Fibroblast of upper back skin (primary cell): ENCODE measurements around the gene NOL9.
"Not testable (repeated sequence)": the region's sequence is repeated elsewhere in the genome, so short reads cannot be mapped to it uniquely, and the experiment has no call there.

Experiments used
- DNase-seq: peaks from one replicate; pipeline ENCODE4 v3.0.0-alpha.2; 2013

NOL9 gene

DNA sequence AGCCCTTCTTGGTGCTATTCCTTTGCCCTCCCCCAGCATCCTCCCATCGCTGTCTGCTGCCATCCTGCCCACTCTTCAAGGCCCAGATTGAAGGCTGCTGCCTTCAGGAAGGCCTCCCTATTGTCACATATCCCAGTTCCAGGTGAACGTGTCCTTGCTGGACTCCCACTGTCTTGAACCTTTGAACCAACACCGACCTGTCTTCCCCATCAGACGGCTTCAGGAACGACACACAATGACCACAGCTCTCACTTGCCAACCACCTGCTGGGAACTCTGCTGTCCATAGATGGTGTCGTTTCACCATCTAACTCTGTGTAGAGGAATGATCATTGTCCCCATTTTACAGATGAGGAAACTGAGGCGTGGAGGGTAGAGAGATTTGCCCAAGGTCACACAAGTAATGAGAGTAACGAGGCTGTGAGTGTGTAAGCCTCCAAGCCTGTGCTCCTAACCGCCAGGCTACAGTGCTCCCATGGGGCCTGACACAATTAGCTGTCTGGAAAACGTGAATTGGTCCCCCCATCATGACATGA, 53.0 kb downstream of the NOL9 start:
- DNase-seq, result no peak

DNA sequence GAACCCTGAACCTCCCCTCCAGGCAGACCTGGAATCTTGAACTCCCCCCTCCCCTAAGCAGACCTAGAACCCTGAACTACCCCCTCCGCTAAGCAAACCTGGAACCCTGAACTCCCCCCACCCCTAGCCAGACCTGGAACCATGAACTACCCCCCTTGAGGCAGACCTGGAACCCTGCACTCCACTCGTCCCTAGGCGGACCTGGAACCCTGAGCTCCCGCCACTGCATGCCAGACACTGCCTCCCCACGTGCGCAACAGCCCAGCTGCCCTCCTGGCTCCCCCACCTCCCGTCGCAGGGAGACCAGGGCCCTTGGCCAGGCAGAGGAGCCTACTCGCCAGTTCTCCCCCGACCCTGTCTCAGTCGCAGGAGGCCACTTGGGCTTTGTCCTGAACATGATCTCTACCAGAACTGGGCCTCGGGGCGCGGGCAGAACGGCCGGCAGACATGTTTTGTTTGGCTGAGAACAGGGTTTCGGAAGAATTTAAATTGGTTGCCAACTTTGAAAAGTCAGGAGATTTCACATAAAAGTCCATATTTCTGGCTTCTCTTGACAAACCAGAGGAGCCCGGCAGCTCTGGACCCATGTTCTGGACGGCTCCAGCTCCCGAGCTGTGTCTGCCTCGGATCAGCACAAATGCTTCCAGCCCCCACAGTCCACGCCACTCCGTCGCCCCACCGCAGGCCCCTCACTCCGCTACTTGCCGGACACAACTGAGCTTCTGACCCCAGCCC, 53.6 kb downstream of the NOL9 start:
- DNase-seq, result no peak

DNA sequence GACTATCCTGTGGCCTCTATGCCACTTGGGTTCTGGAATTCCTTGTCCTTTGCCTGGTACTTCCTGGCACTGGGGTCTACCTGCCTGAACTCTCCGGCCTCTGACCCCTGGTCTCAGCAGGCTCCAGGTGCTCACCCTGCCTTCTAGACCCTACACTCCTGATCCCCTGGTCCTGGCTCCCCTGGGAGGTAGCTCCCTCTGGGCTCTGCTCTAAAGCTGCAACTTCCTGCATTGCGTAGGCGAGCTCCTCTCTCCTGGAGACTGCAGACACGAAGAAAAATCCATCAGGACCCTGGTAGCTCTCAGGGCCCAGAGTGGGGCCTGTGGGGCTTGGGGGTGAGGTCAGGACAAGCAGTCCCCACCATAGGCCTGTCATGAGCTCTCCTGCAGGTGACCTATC, 55.0 kb downstream of the NOL9 start:
- DNase-seq, result no peak

DNA sequence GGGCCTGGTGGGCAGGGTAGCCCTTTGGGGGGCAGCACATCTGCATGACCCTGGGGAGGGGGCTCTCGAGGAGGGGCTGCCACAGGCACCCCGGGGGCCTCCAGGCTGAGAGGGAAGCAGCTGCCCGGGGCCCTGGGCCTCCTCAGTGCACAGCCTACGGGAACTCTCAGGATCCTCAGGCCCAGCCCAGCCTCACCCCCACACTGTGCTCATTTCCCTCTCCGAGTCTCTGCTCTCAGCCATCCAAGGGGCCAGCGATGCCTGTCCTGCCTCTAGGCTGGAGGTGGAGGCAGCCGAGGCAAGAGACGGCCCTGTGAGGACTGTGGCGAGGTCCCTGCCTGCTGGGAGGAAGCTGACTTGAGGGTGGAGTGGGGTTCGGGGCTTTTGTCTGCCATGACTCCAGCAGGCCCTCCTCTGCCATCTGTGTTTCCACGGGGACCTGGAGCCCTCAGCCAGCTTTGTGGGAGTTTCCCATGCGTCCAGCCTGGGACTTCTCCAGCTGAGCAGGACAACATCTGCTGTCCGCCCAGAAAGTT, 55.7 kb downstream of the NOL9 start:
- DNase-seq, result no peak

DNA sequence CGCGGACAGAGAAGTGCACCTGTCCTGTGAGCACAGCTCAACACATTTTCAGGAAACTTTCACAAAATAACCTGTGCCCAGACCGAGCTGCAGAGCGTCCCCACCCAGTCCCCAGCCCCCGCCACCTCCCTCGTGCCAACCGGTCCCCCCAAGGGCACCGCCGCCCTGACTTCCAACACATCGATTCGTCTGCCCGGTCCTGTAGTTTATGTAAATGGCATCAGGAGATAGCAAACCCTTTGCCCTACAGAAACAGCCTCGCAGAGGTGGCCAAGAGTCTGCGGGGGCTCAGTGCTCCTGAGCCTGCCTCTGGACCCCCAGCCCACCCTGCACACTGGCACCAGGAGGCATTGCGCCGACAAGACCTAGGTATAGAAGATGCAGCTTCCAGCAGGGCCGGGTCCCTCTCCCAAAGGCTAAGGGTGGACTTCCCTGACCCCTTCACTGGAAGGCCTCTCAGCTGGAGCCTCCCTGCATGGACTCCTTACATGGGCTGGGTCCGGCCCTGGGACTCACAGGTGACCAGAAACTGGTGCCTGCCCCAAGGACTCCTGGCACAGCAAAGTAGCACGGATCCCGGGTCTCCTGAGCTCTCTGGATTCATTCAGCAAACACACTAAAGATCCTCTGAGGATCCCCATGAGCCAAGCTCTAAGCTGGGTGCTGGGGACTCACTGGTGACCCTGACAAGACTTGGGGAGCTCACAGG, 56.3 kb downstream of the NOL9 start:
- no peak for DNase-seq

DNA sequence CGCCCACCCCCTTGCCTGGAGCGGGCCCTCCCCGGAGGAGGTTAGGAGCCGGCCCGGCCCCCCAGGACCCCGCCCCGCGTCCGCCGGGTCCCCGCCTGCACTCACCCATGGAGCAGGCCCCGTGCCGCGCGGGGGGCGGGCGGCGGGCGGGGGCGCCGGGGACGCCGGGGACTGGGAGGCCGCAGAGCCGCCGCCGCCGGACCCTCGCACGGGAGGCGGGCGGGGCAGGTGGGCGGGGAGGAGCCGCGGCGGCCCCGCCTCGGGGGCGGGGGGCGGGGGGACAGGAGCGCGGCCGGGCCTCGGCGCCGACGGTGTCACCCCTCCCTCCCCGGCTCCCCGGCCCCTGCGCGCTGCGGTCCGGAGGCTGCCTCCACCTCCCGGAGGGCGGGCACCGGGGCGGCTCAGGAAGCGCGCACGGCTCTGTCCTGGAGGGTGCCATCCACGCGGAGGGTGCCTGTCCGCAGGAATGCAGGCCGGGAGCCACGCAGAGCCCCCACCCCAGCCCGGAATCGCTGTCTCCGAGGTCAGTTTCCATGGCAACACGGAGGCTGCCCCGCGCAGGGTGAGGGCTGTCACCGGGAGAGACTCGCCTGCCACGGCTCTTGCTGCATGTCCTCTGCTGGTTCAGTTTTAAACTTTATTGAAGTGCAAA, 57.0 kb downstream of the NOL9 start:
- peak; percentile 38 for DNase-seq

DNA sequence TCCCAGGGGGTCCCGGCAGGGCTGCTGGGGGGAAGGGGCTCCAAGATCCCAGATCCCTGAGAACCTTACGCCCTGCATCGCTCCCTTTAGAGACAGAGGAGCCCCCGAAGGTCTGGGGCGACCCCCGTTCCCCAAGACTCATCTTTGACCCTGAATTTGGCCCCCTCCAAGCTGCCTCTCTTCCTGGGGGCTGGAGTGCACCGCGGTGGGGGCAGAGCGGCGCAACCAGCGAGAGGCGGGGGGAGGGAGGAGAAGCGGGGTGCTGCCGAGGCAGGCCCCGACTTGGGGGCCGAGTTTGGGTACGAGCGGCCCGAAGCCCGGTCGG, 57.5 kb downstream of the NOL9 start:
- DNase-seq, result no peak

DNA sequence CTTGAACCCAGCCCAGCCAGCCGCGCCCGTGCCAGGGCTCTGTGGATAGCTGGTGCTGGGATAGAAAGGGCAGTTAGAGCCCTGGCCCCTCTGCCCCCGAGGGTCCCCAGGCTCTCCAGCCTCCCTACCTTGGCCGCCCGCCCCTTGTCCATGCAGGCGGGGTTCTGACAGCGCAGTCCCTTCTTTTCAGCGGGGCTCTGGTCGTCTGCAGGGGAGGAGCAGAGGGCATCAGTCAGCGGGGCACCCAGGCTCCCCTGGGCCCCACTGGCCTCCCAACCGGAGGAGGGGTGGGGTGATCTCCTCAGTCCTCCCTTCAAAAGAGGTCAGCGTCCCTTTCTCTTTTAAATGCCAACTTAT, 58.0 kb downstream of the NOL9 start:
- no peak for DNase-seq

DNA sequence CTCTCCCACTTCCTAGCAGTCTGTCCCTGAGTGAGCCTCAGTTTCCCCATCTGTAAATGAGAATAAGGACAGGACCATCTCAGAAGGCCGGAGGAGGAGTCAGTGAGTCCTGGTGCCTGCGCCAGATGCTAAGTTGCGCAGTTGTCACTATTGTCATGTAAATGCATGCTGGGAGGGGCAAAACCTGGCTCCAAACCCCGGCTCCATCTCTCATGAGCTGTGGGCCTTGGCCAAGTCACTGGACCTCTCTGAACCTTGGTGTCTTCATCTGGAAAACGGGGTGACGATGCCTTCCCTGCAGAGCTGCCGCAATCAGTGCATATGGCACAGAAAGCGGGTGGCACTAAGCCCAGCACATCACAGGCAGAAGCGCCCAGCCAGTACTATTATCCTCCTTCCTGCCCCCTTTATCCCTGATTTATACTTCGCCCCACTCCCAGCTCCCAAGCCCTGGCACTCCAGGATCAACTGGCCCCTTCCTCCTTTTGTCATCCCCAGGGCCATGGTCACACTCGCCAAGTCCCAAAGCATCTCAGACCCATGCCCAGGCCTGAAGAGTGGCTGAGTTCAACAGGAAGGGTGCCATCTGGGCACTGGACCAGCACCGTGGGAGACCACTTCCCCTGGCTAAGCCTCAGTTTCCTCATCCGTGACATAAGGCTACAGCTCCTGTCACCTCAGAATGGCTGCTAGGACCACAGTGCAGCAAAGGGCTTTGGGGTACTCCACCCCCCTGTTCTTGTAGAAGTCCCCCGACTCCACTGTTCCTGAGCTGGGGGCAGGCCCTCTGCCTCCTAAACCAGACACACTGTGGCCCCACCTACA, 58.6 kb downstream of the NOL9 start:
- DNase-seq, result no peak

DNA sequence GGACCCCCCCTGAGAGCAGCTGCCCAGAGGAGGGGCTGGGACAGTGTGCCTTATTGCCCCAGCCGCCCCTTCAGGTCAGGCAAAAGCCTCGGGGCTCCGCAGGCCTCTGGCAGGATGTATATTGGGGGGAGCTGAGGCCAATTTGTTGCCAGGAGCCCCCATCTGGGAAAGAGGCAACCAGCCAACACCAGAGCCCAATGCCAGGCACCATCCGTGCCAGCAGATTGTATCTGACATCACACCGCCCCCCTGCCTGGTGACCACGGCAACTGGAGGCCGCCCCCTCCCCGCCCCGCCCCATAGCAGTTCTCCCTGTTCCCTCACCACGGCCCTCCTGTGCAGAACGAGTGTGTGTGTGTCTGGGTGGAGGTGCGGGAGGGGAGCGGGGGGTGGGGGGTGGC, 59.3 kb downstream of the NOL9 start:
- no peak for DNase-seq

DNA sequence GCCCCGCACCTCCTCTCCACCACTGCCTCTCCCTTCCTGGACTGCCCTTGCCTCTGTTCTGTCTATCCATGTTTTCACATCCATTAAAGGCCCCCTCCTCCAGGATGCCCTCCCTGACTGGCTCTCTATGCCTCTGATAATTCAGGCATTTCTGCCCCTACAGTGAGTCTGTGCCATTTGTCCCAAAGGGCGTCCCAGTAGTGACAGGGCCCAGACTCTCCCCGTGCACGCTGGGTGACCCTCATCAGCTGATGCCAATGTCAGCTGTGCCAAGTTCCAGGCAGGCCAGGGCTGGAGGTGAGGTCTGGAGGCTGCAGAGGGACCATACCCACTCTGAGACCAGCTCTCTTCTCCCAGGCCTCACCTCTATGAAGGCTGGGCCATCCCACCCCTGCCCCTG, 59.7 kb downstream of the NOL9 start:
- no peak for DNase-seq

DNA sequence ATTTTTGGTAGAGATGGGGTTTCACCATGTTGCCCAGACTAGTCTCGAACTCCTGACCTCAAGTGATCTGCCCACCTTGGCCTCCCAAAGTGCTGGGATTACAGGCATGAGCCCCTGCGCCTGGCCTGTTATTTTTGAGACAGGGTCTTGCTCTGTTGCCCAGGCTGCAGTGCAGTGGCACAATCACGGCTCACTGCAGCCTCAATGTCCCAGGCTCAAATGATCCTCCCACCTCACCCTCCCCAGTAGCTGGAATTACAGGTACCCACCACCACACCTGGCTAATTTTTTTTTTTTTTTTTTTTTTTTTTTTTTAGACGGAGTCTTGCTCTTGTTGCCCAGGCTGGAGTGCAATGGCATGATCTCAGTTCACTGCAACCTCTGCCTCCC, 60.5 kb downstream of the NOL9 start:
- not testable (repeated sequence) for DNase-seq

DNA sequence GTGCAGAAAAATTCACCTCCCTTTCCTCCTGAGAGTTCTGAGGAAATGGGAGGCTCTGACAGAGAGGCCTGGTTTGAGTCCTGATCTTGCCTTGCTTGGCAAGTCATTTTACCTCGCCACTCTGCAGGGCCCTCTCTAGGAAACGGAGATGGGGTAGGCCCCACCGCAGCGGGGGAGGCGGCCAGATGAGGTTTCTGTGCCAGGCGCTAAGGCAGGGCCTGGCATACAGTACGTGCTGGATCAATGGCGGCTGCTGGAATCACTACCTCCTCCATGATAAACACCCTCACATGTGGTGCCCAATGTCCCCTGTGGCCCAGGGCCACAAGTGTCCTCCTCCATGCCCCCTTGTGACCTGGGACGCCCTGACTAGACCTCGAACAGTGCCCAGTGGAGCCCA, 62.3 kb downstream of the NOL9 start:
- DNase-seq, result no peak

DNA sequence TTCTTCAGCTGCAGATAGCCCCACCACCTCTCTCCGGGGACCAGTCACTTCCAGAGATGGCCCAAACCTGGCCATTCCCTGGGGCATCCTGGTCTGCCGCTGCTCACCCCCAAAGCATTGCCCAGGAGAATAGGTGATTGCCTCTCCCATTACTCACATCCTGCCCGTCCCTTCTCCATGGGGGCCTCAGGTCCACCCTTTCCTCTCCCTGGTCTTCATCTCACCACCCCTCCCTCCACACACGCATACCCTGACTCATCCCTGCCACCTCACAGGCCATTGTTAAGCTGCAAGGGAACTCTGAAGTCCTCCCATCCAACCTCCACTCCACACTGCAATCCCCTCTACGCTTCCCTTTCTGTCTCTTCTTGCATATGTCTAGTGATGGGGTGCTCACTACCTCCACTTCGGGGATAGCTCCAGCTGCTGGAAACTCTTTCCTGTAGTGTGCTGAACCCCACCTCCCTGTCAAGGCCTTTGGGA, 62.8 kb downstream of the NOL9 start, which contains the start of gene PLEKHG5:
PLEKHG5 (minus strand) TSS at position 188 of the 483 bp plus-strand sequence. CDS start 14,096 bp downstream, outside the sequence.
- peak; percentile 82 for DNase-seq

DNA sequence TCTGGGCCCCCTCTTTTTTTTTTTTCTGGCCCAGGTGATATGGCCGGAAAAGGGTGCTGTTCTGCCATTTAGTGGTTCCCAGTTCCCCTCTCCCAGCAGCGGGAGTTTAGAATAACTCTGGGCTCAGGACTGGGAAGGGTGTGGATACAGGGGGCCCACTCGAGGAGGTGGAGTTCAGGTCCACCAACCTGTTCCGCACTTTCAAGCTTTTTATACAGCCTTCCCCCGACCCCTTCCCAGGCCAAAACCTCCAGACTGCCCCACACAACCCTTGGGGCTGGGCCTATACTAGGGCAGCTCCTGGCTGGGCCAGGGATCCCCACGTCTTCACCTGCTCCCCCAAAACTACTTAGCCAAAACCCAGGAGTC, 63.2 kb downstream of the NOL9 start:
- DNase-seq, result no peak

DNA sequence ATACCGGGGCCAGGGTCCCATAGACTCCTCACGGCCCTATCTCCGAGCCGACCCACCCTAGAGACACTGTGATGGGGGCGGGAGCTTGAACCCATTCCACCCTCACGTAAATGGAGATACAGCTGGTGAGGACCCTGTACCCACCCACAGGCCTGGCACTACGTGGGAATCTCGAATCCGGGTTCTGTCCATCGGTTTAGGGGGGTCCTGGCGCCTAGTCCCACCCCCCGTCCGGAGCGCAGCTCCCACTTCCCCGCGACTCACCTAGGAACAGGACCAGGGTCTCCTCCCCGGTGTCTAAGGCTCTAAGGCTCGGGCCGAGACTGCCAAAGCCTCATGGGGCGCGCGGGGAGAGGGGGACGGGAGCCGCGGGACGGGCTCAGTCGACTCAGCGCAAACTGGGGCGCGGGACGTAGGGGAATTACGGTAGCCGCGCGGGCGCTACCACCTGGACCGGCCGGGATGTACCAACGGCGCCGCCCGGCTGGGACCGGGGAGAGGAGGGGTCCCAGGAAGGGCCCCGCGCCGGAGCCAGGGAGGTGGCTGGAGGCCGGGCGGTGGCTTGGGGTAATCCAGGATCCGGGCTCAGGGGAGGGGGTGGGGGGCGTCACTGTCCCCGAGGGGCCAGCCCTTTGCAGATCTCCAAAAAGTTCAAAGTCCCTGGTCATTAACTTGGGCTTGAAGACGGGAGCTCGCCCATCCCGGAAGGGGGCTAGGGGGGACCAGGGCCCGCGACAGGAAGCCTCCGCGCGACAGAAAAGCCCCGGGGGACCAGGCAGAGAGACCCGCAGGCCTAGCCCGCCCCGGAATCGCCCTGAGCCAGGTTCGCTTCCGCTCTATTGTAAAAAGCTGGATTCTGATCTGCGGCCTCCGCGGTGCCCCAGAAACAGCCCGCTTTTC, 63.9 kb downstream of the NOL9 start:
- peak; percentile 70 for DNase-seq

DNA sequence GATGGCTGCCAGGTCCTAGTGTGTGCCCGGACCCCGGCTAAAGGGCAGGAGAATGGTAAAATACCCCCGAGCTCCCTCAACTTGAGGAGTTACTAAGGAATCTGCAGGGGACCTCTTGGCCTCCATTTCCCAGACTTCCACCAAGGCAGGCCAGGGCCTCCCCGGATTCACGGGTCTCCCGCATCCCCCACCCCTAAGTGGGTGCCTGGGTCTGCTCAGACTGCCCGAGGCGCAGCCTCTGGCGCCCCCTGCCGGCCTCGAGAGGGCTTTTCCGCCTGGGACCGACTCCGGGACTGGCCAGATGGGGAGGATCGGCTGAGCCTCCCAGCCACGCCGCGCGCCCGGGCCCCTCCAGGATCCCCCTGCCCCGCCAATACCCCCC, 64.5 kb downstream of the NOL9 start:
- DNase-seq, result peak; percentile 73

DNA sequence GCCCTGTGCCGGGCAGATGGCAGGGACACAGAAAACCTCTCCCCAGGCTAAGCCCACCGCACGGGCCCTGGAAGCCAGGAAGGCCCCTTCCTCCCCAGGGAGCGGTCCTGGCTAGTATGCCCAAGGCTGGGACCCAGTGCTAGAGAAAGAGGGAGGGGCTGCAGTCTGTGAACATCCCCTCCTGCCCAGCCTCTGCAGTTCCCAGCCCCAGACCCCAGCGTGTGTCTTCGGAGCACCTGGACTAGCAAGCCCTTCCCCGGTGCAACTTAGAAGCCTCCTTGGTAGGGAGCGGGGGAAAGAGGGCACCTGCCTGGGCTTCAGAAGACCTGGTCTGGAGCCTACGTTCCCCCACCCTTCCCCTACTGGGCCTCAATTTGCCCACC, 64.9 kb downstream of the NOL9 start:
- DNase-seq, result no peak

DNA sequence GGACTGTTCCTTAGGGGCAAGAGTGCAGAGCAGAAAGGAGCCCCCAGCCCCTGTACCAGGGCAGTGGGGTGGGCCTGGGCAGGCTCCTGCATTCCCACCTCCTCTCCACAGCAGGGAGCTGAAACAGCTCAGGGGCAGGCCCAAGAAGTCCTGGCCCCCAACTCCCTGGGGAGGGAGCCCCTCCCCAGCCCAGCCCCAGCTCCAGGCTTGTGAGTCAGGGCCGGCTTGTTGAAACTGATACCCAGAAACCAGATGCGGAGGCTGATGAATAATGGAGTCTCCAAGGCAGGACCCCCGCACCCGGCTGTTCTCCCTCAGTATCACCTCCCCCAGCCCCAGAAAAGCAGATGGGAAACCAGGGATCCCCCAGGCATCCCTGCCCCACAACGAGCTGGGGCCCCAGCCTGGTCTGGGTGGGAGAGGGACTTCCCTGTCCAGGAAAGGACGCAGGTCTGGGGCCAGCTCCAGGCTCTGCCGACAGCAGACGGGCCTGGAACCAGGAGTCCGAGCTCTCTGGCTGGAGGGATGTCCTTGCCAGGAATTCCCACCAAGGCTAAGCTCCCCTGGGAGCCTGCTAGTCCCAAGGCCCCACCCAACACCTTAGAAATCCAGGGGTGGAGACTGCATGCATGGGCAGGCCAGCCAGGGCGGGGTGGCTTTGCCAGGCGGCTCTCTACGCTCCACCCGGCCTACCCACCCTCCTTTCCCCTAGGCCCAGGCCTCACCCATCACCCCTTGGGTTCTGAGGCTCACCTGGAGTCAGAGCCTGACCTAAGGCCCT, 65.5 kb downstream of the NOL9 start:
- no peak for DNase-seq

DNA sequence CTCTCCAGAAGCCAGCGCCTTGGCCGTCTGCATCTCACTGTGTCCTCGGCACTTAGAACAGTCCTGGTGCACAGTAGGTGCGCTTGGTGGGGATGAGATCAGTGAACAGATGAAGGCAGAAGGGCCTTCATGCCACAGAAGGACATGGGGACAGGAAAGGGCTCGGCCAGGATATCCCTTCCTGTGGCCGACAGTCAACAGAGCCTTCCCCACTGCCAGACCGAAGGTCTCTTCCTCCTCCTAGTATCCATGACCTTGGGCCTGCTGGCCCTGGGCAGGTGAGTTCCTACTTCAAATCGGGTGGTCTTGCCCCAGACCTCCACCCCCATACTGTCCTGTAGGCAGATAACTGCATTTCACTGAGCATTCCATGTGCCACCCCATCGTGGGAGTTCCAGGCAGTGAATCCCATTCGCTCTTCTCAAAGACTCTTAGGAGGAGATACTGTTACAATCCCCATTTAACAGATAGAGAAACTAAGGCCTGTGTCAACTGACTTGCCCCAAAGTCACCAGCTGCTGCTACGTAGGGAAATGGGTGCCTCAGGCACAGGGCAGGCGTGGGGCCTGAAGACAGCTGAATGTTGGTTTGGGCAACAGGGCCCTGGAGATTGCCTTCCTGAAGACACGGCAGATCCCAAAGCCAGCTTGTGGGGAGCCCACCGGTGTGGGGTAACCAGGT, 66.4 kb downstream of the NOL9 start:
- DNase-seq, result no peak
